ENCODE data around the gene CAMTA1.

DNA sequence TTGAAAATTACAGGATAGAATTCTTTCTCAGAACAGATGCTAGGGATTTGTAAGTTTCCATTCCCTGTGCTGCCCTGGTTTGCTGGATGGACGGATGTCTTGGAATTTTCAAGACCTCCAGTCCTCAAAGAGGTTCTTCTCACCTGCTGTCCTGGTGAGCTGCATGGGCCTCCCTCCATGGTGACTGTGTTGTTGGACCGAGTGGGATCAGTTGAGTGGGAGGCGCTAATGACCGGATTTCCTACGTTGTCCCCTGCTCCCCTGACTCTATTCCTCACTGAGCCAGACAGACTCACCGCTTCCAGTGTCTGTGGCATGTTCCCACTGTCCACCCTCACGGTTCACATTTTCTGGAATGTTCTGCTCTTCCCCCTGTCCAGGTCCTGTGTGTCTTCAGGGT lies 229.8 kb downstream of the CAMTA1 start:
- TF ChIP-seq, protein P1, sequence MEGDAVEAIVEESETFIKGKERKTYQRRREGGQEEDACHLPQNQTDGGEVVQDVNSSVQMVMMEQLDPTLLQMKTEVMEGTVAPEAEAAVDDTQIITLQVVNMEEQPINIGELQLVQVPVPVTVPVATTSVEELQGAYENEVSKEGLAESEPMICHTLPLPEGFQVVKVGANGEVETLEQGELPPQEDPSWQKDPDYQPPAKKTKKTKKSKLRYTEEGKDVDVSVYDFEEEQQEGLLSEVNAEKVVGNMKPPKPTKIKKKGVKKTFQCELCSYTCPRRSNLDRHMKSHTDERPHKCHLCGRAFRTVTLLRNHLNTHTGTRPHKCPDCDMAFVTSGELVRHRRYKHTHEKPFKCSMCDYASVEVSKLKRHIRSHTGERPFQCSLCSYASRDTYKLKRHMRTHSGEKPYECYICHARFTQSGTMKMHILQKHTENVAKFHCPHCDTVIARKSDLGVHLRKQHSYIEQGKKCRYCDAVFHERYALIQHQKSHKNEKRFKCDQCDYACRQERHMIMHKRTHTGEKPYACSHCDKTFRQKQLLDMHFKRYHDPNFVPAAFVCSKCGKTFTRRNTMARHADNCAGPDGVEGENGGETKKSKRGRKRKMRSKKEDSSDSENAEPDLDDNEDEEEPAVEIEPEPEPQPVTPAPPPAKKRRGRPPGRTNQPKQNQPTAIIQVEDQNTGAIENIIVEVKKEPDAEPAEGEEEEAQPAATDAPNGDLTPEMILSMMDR (IDR thresholded peaks at IDR 0.05): no peak
- TF ChIP-seq EZH2 (IDR thresholded peaks at IDR 0.05) (no peak), EZH2phosphoT487 (IDR thresholded peaks at IDR 0.05) (no peak)

Data from neural progenitor cell (in vitro differentiated cells).